GM12878 (cell line): ENCODE results near the gene MAGEB3.

ENCODE experiments used
- CREB1 ChIP-seq: IDR thresholded peaks from 2 replicates; pipeline ENCODE4 v1.6.1; 2012; ENCODE audit warnings: low read depth, mild to moderate bottlenecking, inconsistent platforms
- EP300 ChIP-seq, 2 experiments: fragments of 150-350 bp in 1 of 2; IDR thresholded peaks; 2 replicates each; pipeline ENCODE4 v1.6.1; 2011 to 2012; ENCODE audit warnings: low read depth in 2 of 2, low read length in 2 of 2, borderline replicate concordance in 1 of 2, improper control_type of control experiment in 1 of 2, inconsistent platforms in 1 of 2; ENCODE audit not compliant: control insufficient read depth in 1 of 2
- MYC ChIP-seq: IDR thresholded peaks from 2 replicates; pipeline ENCODE4 v1.6.1; 2011; ENCODE audit warnings: mild to moderate bottlenecking, low read length, moderate library complexity, inconsistent platforms; ENCODE audit not compliant: insufficient read depth, insufficient replicate concordance, insufficient read length, severe bottlenecking
- NFIC ChIP-seq: IDR thresholded peaks from 2 replicates; pipeline ENCODE4 v1.6.1; 2012; ENCODE audit warnings: low read depth, mild to moderate bottlenecking, inconsistent platforms, low read length, moderate library complexity
- NFYB ChIP-seq: IDR thresholded peaks from 2 replicates; pipeline ENCODE4 v1.6.1; 2011; ENCODE audit warnings: low read depth, mild to moderate bottlenecking, low read length, improper control_type of control experiment, moderate library complexity; ENCODE audit not compliant: insufficient read depth
- NR2C1 ChIP-seq: fragments of 450-650 bp; IDR thresholded peaks from 2 replicates; pipeline ENCODE4 v1.6.1; 2017; ENCODE audit warnings: antibody characterized with exemption, mild to moderate bottlenecking, moderate library complexity
- POLR2AphosphoS5 ChIP-seq: IDR thresholded peaks from 2 replicates; pipeline ENCODE4 v1.6.1; 2011; ENCODE audit warnings: mild to moderate bottlenecking, low read length, inconsistent platforms
- RAD21 ChIP-seq: IDR thresholded peaks from 2 replicates; pipeline ENCODE4 v1.6.1; 2011; ENCODE audit warnings: mild to moderate bottlenecking, low read depth, low read length, moderate library complexity; ENCODE audit not compliant: insufficient read depth
- RFX5 ChIP-seq: IDR thresholded peaks from 2 replicates; pipeline ENCODE4 v1.6.1; 2011; ENCODE audit warnings: low read depth, low read length, improper control_type of control experiment
- SP1 ChIP-seq: IDR thresholded peaks from one replicate; pipeline ENCODE4 v1.6.1; 2011; ENCODE audit warnings: low read depth, low read length
- SRF ChIP-seq, 2 experiments: IDR thresholded peaks; 2 replicates each; pipeline ENCODE4 v1.6.1; 2011; ENCODE audit warnings: low read depth in 2 of 2, low read length in 2 of 2, mild to moderate bottlenecking in 1 of 2, moderate library complexity in 1 of 2
- TF ChIP-seq, protein P1 (sequence below), 3 experiments: IDR thresholded peaks in 2 of 3; conservative IDR thresholded peaks in 1 of 3; 2 replicates each; pipeline ENCODE4 v1.5.1; 2011; ENCODE audit warnings: low read depth in 3 of 3, low read length in 3 of 3, mild to moderate bottlenecking in 3 of 3, control low read depth in 2 of 3, moderate library complexity in 2 of 3, inconsistent platforms in 1 of 3, mixed read lengths in 1 of 3; ENCODE audit not compliant: control insufficient read depth in 2 of 3, insufficient read depth in 1 of 3; ENCODE audit errors: extremely low read depth in 1 of 3
- TF ChIP-seq, protein P2 (sequence below): IDR thresholded peaks from 2 replicates; pipeline ENCODE4 v1.6.1; 2012; ENCODE audit warnings: low read length, inconsistent platforms

DNA sequence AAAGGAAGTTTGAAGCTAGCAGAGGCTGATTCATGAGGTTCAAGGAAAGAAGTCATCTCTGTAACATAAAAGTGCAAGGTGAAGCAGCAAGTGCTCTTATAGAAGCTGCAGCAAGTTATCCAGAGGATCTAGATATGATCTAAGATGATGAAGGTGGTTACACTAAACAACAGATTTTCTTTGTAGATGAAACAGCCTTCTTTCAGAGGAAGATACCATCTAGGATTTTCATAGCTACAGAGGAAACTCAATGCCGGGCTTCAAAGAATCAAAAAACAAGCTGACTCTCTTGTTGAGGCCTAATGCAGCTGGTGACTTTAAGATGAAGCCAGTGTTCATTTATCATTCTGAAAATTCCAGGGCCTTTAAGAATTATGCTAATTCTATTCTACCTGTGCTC, 50.0 kb downstream of the MAGEB3 start:
- TF ChIP-seq EP300 (IDR thresholded peaks at IDR 0.05; ENCODE audit: borderline replicate concordance in 1 of 2, control insufficient read depth in 1 of 2, low read depth in 2 of 2, low read length in 2 of 2) (no peak), NFIC (no peak), NR2C1 (no peak), RFX5 (no peak), RAD21 (no peak), SRF (IDR thresholded peaks at IDR 0.05; ENCODE audit: low read depth in 2 of 2, low read length in 2 of 2) (no peak), MYC (no peak), CREB1 (no peak), POLR2AphosphoS5 (no peak), NFYB (no peak), SP1 (no peak)
- TF ChIP-seq, protein P1, sequence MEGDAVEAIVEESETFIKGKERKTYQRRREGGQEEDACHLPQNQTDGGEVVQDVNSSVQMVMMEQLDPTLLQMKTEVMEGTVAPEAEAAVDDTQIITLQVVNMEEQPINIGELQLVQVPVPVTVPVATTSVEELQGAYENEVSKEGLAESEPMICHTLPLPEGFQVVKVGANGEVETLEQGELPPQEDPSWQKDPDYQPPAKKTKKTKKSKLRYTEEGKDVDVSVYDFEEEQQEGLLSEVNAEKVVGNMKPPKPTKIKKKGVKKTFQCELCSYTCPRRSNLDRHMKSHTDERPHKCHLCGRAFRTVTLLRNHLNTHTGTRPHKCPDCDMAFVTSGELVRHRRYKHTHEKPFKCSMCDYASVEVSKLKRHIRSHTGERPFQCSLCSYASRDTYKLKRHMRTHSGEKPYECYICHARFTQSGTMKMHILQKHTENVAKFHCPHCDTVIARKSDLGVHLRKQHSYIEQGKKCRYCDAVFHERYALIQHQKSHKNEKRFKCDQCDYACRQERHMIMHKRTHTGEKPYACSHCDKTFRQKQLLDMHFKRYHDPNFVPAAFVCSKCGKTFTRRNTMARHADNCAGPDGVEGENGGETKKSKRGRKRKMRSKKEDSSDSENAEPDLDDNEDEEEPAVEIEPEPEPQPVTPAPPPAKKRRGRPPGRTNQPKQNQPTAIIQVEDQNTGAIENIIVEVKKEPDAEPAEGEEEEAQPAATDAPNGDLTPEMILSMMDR (IDR thresholded peaks at IDR 0.05 in 2 of 3, conservative IDR thresholded peaks at IDR 0.05 in 1 of 3; ENCODE audit: control insufficient read depth in 2 of 3, extremely low read depth in 1 of 3, insufficient read depth in 1 of 3, low read depth in 3 of 3, low read length in 3 of 3) = no peak
- TF ChIP-seq, protein P2, sequence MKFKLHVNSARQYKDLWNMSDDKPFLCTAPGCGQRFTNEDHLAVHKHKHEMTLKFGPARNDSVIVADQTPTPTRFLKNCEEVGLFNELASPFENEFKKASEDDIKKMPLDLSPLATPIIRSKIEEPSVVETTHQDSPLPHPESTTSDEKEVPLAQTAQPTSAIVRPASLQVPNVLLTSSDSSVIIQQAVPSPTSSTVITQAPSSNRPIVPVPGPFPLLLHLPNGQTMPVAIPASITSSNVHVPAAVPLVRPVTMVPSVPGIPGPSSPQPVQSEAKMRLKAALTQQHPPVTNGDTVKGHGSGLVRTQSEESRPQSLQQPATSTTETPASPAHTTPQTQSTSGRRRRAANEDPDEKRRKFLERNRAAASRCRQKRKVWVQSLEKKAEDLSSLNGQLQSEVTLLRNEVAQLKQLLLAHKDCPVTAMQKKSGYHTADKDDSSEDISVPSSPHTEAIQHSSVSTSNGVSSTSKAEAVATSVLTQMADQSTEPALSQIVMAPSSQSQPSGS = no peak
